Non-pigmented ciliary epithelial cell (primary cell): ENCODE results near the gene OPCML.

ENCODE experiments used
- DNase-seq: peaks from one replicate; pipeline ENCODE4 v3.0.0-alpha.2; 2010; ENCODE audit warnings: low read depth

The OPCML gene

GRCh38 chr11:133070791-133071190, 461.5 kb downstream of the OPCML start:
- no peak for DNase-seq

GRCh38 chr11:133070021-133070713, 462.1 kb downstream of the OPCML start:
- DNase-seq, result no peak

GRCh38 chr11:133065847-133066485, 466.3 kb downstream of the OPCML start:
- peak; percentile 2 for DNase-seq

GRCh38 chr11:133064961-133065360, 467.3 kb downstream of the OPCML start:
- DNase-seq, result no peak

- DNase-seq, result peak; percentile 26
Measured at GRCh38 chr11:133064152-133064877, 468.0 kb downstream of the OPCML start.

GRCh38 chr11:133058501-133058900, 473.8 kb downstream of the OPCML start:
- no peak for DNase-seq

- no peak for DNase-seq
Measured at GRCh38 chr11:133053124-133053776, 479.1 kb downstream of the OPCML start.

- no peak for DNase-seq
Measured at GRCh38 chr11:133052537-133052936, 479.8 kb downstream of the OPCML start.

- no peak for DNase-seq
Measured at GRCh38 chr11:133049244-133050019, 482.9 kb downstream of the OPCML start.

GRCh38 chr11:133048270-133048669, 484.0 kb downstream of the OPCML start:
- DNase-seq, result no peak

- DNase-seq, result no peak
Measured at GRCh38 chr11:133047771-133048115, 484.6 kb downstream of the OPCML start.

GRCh38 chr11:133047036-133047770, 485.1 kb downstream of the OPCML start:
- DNase-seq, result no peak

- DNase-seq, result no peak
Measured at GRCh38 chr11:133046252-133046651, 486.0 kb downstream of the OPCML start.

- DNase-seq, result no peak
Measured at GRCh38 chr11:133041928-133042882, 490.1 kb downstream of the OPCML start.

- DNase-seq, result no peak
Measured at GRCh38 chr11:133041181-133041580, 491.1 kb downstream of the OPCML start.

GRCh38 chr11:133040289-133040900, 491.9 kb downstream of the OPCML start:
- no peak for DNase-seq

- DNase-seq, result no peak
Measured at GRCh38 chr11:133038850-133039249, 493.5 kb downstream of the OPCML start.

- DNase-seq, result no peak
Measured at GRCh38 chr11:133034929-133035328, 497.4 kb downstream of the OPCML start.

- DNase-seq, result no peak
Measured at GRCh38 chr11:133029107-133029506, 503.2 kb downstream of the OPCML start.

- DNase-seq, result no peak
Measured at GRCh38 chr11:133026952-133027351, 505.3 kb downstream of the OPCML start.
